Adrenal gland (tissue), 12 donors: ENCODE data around the gene BGN. TPM values are rescaled to one million over a fixed set of nuclear protein-coding genes. Genes with fewer than 3 reads are reported as not detected.

Source experiments
- DNase-seq, 7 donors: peaks; one replicate each; pipeline ENCODE4 v3.0.0-alpha.2; 2019 to 2020
- H3K27ac ChIP-seq, 5 donors: fragments of 200-600 bp; sonication (generic) in 4 of 5; 1 replicate in 3 of 5; 2 replicates in 2 of 5; pipeline versions ENCODE4 v1.5.1 to v1.8.0; 2016 to 2020; ENCODE audit warnings: mild to moderate bottlenecking in 1 of 5
- H3K27me3 ChIP-seq: fragments of 200-600 bp; 2 replicates; pipeline ENCODE4 v1.8.0; 2021
- H3K36me3 ChIP-seq, 2 donors: fragments of 200-600 bp; replicated peaks in 1 of 2; 1 replicate in 1 of 2; 2 replicates in 1 of 2; pipeline versions ENCODE4 v1.5.1 to v1.8.0; 2018 to 2022
- H3K4me1 ChIP-seq, 2 donors: fragments of 200-600 bp; replicated peaks in 1 of 2; 1 replicate in 1 of 2; 2 replicates in 1 of 2; pipeline versions ENCODE4 v1.5.1 to v1.8.0; 2018 to 2021
- H3K4me3 ChIP-seq, 4 donors: fragments of 200-600 bp; sonication (generic) in 3 of 4; one replicate each; pipeline ENCODE4 v1.5.1; 2016 to 2018
- H3K9me3 ChIP-seq, 3 donors: fragments of 200-600 bp; sonication (generic) in 1 of 3; replicated peaks in 1 of 3; 1 replicate in 2 of 3; 2 replicates in 1 of 3; pipeline versions ENCODE4 v1.5.1 to v1.8.0; 2016 to 2021
- CTCF ChIP-seq, 6 experiments: fragments of 450-650 bp in 4 of 6; fragments of 200-600 bp in 2 of 6; sonication (generic) in 1 of 6; IDR thresholded peaks; 1 replicate in 5 of 6; 2 replicates in 1 of 6; pipeline versions ENCODE4 v1.5.1 to v1.8.0; 2016 to 2021; ENCODE audit warnings: antibody characterized with exemption in 6 of 6, mild to moderate bottlenecking in 2 of 6, moderate library complexity in 1 of 6
- POLR2A ChIP-seq, 2 donors: fragments of 450-650 bp; IDR thresholded peaks; one replicate each; pipeline ENCODE4 v1.6.1; 2017; ENCODE audit warnings: antibody characterized with exemption in 2 of 2, mild to moderate bottlenecking in 2 of 2, moderate library complexity in 1 of 2
- WGBS, 4 donors: extraction: QIAGEN DNeasy Blood & Tissue Kit in 2 of 4; methylation state at CpG; one replicate each; pipeline versions ENCODE4 v1.1.5 to v1.1.7; 2013 to 2017; 5-methylcytosine and 5-hydroxymethylcytosine counted together
- intact Hi-C, 2 donors: fragments of 100-400 bp; cut with DNase I; formaldehyde crosslinking; loops; one replicate each; pipeline versions ENCODE4 v1.14.1 to v1.15.0; 2022 to 2023
- polyA plus RNA-seq, 3 donors: library from polyadenylated mRNA; stranded (reverse); fragments of 200-250 nt in 2 of 3; fragments of 350-450 nt in 1 of 3; fragmentation: Illumina TruSeq in 1 of 3; extraction: RNeasy Lipid Tissue Mini Kit (QIAGEN cat#74804) in 1 of 3; gene quantifications; one replicate each; pipeline ENCODE4 v1.2.3, GENCODE V29; 2013 to 2014
- total RNA-seq, 9 donors: library from RNA; depleted of rRNA in 4 of 9; stranded (reverse); fragments of >200 nt in 4 of 9; fragments of 120-200 nt in 1 of 9; fragmentation: NEBNext Ultra II Directional in 1 of 9; extraction: Animal tissue kit (Norgen Biotek cat#: 25700) in 1 of 9; gene quantifications; one replicate each; pipeline versions ENCODE4 v1.1.0 to v1.2.4, GENCODE V29; 2013 to 2023
- donor health status: healthy with polysubstance abuse.
- donor health status: Bipolar disorder and iron deficiency.
- donor health status: DM: yes; HTN: yes; CAD: no.
- donor health status: DM: no; HTN: no; CAD: no.
- donor health status: DM: no; HTN: no; CAD: no.
- donor health status: DM: yes; HTN: yes; CAD: no.

BGN gene
- total and polyA plus RNA-seq, 12 donors, result 18.9 to 598 (median 247) TPM

GRCh38 chrX:153509592-153509991 lies 14.8 kb downstream of the BGN start:
- no peak for DNase-seq
- Histone ChIP-seq H3K27me3 (peaks cover 3% of the 10 kb centered on the region), H3K9me3 (no peaks in the 10 kb centered on the region), H3K27ac (no peak overlapping the region), H3K36me3 (no peaks in the 10 kb centered on the region), H3K4me3 (no peak overlapping the region), H3K4me1 (no peaks in the 10 kb centered on the region)
- TF ChIP-seq POLR2A (IDR thresholded peaks at IDR 0.05) (no peak), CTCF (IDR thresholded peaks at IDR 0.05) (no peak)
- 88 to 89% methylated on average over 14 of the region's 14 CpGs; no CpG with 5 or more reads in 2 of the 4 donors for WGBS, 4 donors
- intact Hi-C loops, result loop anchor here in 1 of 2 donors (5.0 kb wide), 1 partner anchor 47 kb away; no protein-coding TSS in a partner anchor

GRCh38 chrX:153510383-153510782 lies 15.6 kb downstream of the BGN start:
- no peaks in the 10 kb centered on the region for H3K4me1 ChIP-seq
- H3K9me3 ChIP-seq, result no peaks in the 10 kb centered on the region
- H3K4me3 ChIP-seq, result no peak overlapping the region
- no peak overlapping the region for H3K27ac ChIP-seq
- no peaks in the 10 kb centered on the region for H3K36me3 ChIP-seq
- intact Hi-C loops, result no loop called here
- TF ChIP-seq POLR2A (IDR thresholded peaks at IDR 0.05) (no peak), CTCF (IDR thresholded peaks at IDR 0.05) (no peak)
- 53 to 95% (median 80%) methylated on average over 2 to 11 of the region's 11 CpGs for WGBS, 4 donors
- H3K27me3 ChIP-seq, result no peaks in the 10 kb centered on the region
- no peak for DNase-seq

GRCh38 chrX:153511784-153512500 lies 17.2 kb downstream of the BGN start:
- Histone ChIP-seq H3K4me3 (no peak overlapping the region), H3K27me3 (peaks cover 6% of the 10 kb centered on the region), H3K4me1 (no peaks in the 10 kb centered on the region), H3K36me3 (no peaks in the 10 kb centered on the region), H3K9me3 (no peaks in the 10 kb centered on the region), H3K27ac (no peak overlapping the region)
- intact Hi-C loops, result no loop called here
- no peak for DNase-seq
- 79 to 89% (median 85%) methylated on average over 2 to 17 of the region's 17 CpGs; no CpG with 5 or more reads in 1 of the 4 donors for WGBS, 4 donors
- TF ChIP-seq CTCF (IDR thresholded peaks at IDR 0.05) (no peak), POLR2A (IDR thresholded peaks at IDR 0.05) (no peak)

- H3K36me3 ChIP-seq, result no peaks in the 10 kb centered on the region
- no peak for DNase-seq
- intact Hi-C loops, result no loop called here
- no peaks in the 10 kb centered on the region for H3K9me3 ChIP-seq
- TF ChIP-seq CTCF (IDR thresholded peaks at IDR 0.05), result no peak
- TF ChIP-seq POLR2A (IDR thresholded peaks at IDR 0.05), result no peak
- peaks cover 11% of the 10 kb centered on the region for H3K27me3 ChIP-seq
- H3K27ac ChIP-seq, result no peak overlapping the region
- 57 to 70% (median 64%) methylated on average over 3 of the region's 3 CpGs for WGBS, 4 donors
- no peaks in the 10 kb centered on the region for H3K4me1 ChIP-seq
- no peak overlapping the region for H3K4me3 ChIP-seq
Observed at GRCh38 chrX:153512501-153512893, 17.7 kb downstream of the BGN start.
